Measurements from ENCODE around the gene NCOA1.

Gene NCOA1

GRCh38 chr2:24621779-24622538, 130.9 kb downstream of the NCOA1 start:
- CTCF ChIA-PET: no interaction called here
- POLR2A ChIA-PET: no interaction called here
- no peak for TF ChIP-seq CTCF (IDR thresholded peaks at IDR 0.05; ENCODE audit: control extremely low read depth, extremely low read depth, low read depth, missing control alignments)
- no peak for DNase-seq (ENCODE audit: extremely low spot score)

GRCh38 chr2:24623535-24623934, 132.5 kb downstream of the NCOA1 start:
- no peak for DNase-seq (ENCODE audit: extremely low spot score)
- TF ChIP-seq CTCF (IDR thresholded peaks at IDR 0.05; ENCODE audit: control extremely low read depth, extremely low read depth, low read depth, missing control alignments): no peak
- POLR2A ChIA-PET: no interaction called here
- CTCF ChIA-PET: interaction anchor here (0.7 kb wide), 1 partner anchor 10 kb away, joined by 4 read pairs; no protein-coding TSS in a partner anchor

GRCh38 chr2:24625728-24626127, 134.7 kb downstream of the NCOA1 start:
- DNase-seq (ENCODE audit: extremely low spot score): no peak
- ChIA-PET CTCF (interaction anchor here (2.9 kb wide), 1 partner anchor 13 kb away, joined by 11 read pairs; no protein-coding TSS in a partner anchor), POLR2A (no interaction called here)
- no peak for TF ChIP-seq CTCF (IDR thresholded peaks at IDR 0.05; ENCODE audit: control extremely low read depth, extremely low read depth, low read depth, missing control alignments)

GRCh38 chr2:24626131-24626530, 135.1 kb downstream of the NCOA1 start:
- ChIA-PET POLR2A (no interaction called here), CTCF (interaction anchor here (1.0 to 2.9 kb wide), 2 partner anchors 13 to 16 kb away, joined by 3 to 11 read pairs; no protein-coding TSS in a partner anchor)
- no peak for TF ChIP-seq CTCF (IDR thresholded peaks at IDR 0.05; ENCODE audit: control extremely low read depth, extremely low read depth, low read depth, missing control alignments)
- DNase-seq (ENCODE audit: extremely low spot score): no peak

GRCh38 chr2:24628746-24629145, 137.7 kb downstream of the NCOA1 start:
- POLR2A ChIA-PET: no interaction called here
- no peak for DNase-seq (ENCODE audit: extremely low spot score)
- CTCF ChIA-PET: no interaction called here
- TF ChIP-seq CTCF (IDR thresholded peaks at IDR 0.05; ENCODE audit: control extremely low read depth, extremely low read depth, low read depth, missing control alignments): no peak

- no peak for TF ChIP-seq CTCF (IDR thresholded peaks at IDR 0.05; ENCODE audit: control extremely low read depth, extremely low read depth, low read depth, missing control alignments)
- ChIA-PET POLR2A (interaction anchor here (0.6 kb wide), 1 partner anchor 177 kb away, joined by 4 read pairs; no protein-coding TSS in a partner anchor), CTCF (interaction anchor here (1.4 kb wide), 1 partner anchor 12 kb away, joined by 3 read pairs; no protein-coding TSS in a partner anchor)
- DNase-seq (ENCODE audit: extremely low spot score): no peak
Measured at GRCh38 chr2:24632172-24632571, 141.1 kb downstream of the NCOA1 start.

Measured in GM10248 (cell line).